ENCODE data around the gene SHH.

GRCh38 chr7:155762036-155762435, 50.2 kb downstream of the SHH start:
- TF ChIP-seq POLR2A (IDR thresholded peaks at IDR 0.05; ENCODE audit: low read depth, low read length) (no peak), TAF1 (IDR thresholded peaks at IDR 0.05; ENCODE audit: low read depth, low read length) (no peak), POLR2AphosphoS5 (IDR thresholded peaks at IDR 0.05; ENCODE audit: low read depth, low read length) (no peak), POU2F2 (IDR thresholded peaks at IDR 0.05; ENCODE audit: low read depth, low read length) (no peak), PAX5 (IDR thresholded peaks at IDR 0.05; ENCODE audit: insufficient read depth, low read length, severe bottlenecking) (no peak)

All from GM12891 (cell line).